Activated CD8-positive, alpha-beta memory T cell treated with anti-CD3 and anti-CD28 coated beads, Interleukin-2, amount 50 U/mL, for 1 hour (primary cell): ENCODE data around the gene RFX1.
"Not testable (repeated sequence)": the region's sequence is repeated elsewhere in the genome, so short reads cannot be mapped to it uniquely, and the experiment has no call there.

ENCODE experiments used
- DNase-seq: peaks from one replicate; pipeline ENCODE4 v3.0.0-alpha.2; 2020; ENCODE audit errors: extremely low read depth

RFX1 gene

GRCh38 chr19:14027856-14028450, 21.8 kb upstream of the RFX1 start, which contains the start of gene RLN3:
TSS of gene RLN3 (plus strand) at chr19:14028148. CDS start at chr19:14028205, 57 bp downstream.
- no peak for DNase-seq

GRCh38 chr19:14026652-14027192, 20.6 kb upstream of the RFX1 start:
- DNase-seq: not testable (repeated sequence)

- no peak for DNase-seq
These were observed 17.5 kb upstream of the RFX1 start for GRCh38 chr19:14023404-14024235.

GRCh38 chr19:14022469-14022868, 16.3 kb upstream of the RFX1 start:
- no peak for DNase-seq

- no peak for DNase-seq
These were observed 15.4 kb upstream of the RFX1 start for GRCh38 chr19:14021474-14021873.

- not testable (repeated sequence) for DNase-seq
These were observed 13.6 kb upstream of the RFX1 start for GRCh38 chr19:14019739-14020138.

- no peak for DNase-seq
These were observed 13.0 kb upstream of the RFX1 start for GRCh38 chr19:14019100-14019499.

- DNase-seq: no peak
These were observed 9.5 kb upstream of the RFX1 start for GRCh38 chr19:14015524-14016035.

- no peak for DNase-seq
These were observed 6.3 kb upstream of the RFX1 start for GRCh38 chr19:14012378-14012915.

GRCh38 chr19:14006766-14007562, 844 bp upstream of the RFX1 start:
- no peak for DNase-seq

GRCh38 chr19:14005349-14006084, 603 bp downstream of the RFX1 start:
- peak; percentile 92 for DNase-seq

- DNase-seq: no peak
These were observed 1.3 kb downstream of the RFX1 start for GRCh38 chr19:14004619-14005348.

GRCh38 chr19:14003251-14004055, 2.7 kb downstream of the RFX1 start:
- no peak for DNase-seq

GRCh38 chr19:14002571-14003250, 3.4 kb downstream of the RFX1 start:
- no peak for DNase-seq

GRCh38 chr19:14000691-14001375, 5.3 kb downstream of the RFX1 start:
- no peak for DNase-seq

GRCh38 chr19:13999085-13999484, 7.0 kb downstream of the RFX1 start:
- no peak for DNase-seq

GRCh38 chr19:13998426-13998825, 7.7 kb downstream of the RFX1 start:
- DNase-seq: no peak

GRCh38 chr19:13997631-13997962, 8.5 kb downstream of the RFX1 start:
- DNase-seq: no peak
